Kasumi-1 (cell line): ENCODE measurements around the gene GYG1.

ENCODE experiments used
- DNase-seq, 2 experiments: peaks; one replicate each; lab custom pipeline; 2025; lab: John Stamatoyannopoulos, UW

The GYG1 gene

GRCh38 chr3:149018247-149018646, 26.9 kb downstream of the GYG1 start:
- no peak for DNase-seq

- no peak for DNase-seq
Observed at GRCh38 chr3:149019580-149019979, 28.2 kb downstream of the GYG1 start.

DNA sequence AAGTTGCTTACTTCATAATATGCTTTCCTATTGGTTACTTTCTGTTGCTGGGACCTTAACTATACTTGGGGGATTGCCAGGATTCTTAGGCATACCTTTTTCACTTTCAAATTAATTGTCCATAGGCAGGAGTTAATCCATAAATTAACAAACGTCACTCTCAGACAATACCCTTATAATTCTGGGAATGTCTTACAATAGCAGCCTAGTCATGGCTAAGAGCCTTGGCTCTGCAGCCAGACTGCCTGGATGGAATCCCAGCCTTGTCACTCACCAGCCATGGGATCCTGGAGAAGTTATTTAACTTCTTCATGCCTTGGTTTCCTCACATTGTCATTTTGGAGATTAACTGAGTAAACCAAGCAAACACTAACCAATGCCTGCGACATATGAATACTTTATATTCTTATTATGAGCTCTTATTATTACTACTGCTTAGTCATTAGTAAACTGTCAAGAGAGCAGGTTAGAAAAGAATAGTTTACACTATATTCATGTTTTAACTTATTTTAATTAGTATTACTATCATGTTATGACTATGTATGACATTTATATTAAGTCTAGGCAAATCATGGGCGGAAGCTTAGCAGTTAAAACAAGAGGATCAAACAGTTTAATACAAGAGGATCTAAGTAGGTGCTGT, 29.0 kb downstream of the GYG1 start:
- DNase-seq = no peak

DNA sequence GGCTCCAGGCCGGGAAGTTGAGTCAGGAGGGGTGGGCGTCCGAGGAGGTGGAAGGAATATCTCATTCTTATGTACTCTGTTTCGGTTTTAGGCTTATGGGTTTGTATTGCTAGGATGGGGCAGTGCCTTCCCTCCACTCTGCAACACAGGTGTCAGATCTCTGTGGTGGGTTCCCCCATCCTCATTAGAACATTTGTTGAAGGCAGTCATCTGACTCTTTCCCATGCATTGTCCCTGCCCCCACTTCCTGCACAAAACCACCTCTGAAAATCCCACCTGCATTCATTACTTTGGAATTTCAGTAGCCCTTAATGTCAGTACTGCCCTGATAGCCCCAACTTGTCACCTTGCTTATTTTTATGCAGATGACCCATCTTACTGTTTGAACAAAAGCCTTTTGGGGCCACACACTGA, 29.5 kb downstream of the GYG1 start:
- DNase-seq = no peak

DNA sequence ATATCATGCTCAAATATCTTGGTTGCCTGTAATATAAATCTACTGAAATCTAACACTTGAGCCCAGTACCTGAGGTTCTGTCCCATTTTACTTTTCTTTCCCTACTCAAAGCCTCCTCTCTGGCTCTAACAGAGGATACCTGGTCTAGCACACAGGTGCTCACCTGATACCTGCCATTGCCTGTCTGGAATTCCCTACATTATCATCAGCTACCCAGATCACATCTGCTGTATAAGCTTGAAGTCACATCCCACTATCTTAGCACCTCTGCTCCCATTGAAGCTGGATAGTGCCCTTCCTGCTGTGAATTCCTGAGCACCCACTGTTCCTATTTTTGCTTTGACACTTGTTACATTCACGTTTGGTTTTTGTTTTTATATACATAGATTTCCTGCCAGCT, 30.5 kb downstream of the GYG1 start:
- DNase-seq = no peak

- DNase-seq = no peak
Observed at GRCh38 chr3:149023951-149024350, 32.6 kb downstream of the GYG1 start.

DNA sequence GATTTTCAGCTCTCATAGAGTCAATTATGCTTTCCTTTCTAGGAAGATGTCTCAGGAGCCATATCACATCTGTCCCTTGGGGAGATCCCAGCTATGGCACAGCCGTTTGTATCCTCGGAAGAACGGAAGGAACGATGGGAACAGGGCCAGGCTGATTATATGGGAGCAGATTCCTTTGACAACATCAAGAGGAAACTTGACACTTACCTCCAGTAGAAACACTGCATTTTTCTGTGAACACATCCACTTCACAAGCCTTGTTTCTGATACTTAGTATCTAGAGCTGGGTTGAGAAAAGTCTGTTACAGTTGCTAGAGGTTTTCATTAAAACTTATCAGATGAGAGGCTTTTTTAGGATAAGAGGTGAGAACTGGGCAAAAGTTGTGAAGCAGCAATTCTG, 35.4 kb downstream of the GYG1 start:
- DNase-seq = no peak

DNA sequence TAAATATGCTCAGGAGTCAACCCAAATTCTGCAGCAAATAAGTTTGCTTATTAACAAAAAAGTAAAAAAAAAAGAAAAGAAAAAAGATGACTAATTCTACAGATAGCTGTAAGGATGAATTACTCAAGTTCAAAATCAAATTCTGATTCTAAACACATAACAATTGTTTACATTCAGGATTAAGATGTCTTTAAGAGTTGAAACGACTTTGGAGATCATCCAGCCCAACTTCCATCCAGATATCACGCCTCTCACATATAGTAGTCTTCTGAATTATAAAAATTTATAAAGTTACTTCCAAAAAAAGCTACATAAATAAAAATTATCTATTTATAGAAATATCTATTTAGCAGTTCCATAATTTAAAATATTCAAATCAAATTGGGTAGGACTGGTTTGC, 39.8 kb downstream of the GYG1 start:
- DNase-seq = no peak

DNA sequence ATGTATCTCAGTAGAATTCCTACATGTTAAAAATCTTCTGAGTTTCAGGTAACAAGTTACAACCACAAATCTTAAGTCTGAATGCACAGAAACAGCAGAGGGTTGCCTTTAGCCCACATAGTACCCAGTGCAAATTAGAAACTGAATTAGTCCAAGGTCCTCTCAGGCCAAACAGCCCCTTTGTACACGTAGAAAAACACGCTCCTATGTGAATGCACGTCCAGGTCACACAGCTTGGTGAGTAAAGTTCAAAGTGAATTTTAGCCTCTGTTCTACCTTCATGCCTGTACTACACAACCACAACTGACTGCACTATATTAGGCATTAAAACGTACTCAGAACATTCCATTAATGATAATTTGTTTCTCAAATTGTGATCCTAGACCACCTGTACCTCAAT, 46.3 kb downstream of the GYG1 start:
- DNase-seq = no peak

- no peak for DNase-seq
Observed at GRCh38 chr3:149038322-149038721, 47.0 kb downstream of the GYG1 start.

- DNase-seq = no peak
Observed at GRCh38 chr3:149042789-149043386, 51.5 kb downstream of the GYG1 start.

DNA sequence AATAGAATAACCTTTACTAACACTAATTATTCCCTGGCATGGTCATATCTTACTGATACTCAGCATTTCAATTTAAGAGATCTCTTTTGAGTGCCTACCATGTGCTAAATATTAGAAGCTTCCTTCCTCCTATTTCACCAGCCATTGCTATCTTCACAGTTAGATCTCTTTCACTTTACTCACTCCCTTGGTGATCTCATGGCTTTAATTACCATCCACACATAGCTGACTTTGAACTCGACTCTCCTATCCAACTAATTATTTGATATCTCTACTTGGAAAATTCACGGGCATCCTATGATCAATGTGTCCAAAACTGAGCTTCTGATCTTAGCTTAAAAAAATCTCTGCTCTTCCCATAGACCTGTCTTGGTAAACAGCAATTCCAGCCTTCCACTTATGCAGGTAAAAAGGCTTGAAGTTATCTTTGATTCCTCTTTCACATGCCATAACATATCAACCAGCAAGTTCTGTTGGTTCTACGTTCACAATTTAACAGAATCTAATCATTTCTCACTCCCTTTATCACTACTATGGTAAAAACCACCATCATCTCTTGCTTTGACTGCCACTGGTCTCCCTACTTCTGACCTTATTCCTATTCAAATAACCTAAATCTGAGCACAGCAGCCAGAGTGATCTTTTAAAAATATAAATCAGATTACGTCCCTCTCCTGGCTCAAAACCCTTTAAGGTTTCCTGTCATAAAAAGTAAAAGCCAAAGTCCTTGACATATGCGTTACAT, 53.2 kb downstream of the GYG1 start:
- DNase-seq = no peak

GRCh38 chr3:149055575-149055974, 64.2 kb downstream of the GYG1 start:
- no peak for DNase-seq

DNA sequence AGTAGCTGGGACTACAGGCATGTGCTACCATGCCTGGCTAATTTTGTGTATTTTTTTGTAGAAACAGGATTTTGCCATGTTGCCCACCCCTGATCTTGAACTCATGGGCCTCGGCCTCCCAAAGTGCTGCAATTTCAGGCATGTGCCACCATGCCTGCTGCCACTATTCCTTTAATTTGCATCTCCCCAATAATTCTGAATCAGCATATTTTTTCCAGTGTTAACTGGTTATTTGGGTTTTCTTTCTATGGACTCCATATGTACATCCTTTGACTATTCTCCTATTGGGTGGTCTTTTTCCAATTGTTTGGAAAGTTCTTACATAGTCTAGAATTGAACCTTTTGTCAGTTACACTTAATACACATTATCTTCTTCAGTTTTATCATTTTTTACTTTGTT, 66.9 kb downstream of the GYG1 start:
- no peak for DNase-seq

DNA sequence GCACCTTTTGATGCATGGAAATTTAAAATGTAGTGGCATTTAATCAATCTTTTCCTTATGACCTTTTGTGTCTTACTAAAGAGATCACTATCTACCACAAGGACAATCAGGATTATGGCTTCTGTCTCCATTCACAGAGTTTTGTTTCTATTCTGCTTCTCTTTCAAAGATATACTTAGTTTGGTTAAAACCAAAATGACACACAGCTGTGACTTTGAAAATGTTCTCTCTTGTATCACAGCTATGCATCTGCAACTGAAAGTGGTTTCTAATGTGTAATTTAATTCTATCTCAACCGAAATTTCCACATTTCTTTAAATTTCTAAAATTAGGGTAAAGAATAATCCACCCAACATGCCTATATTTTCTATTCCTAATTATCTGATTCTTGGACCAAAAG, 67.3 kb downstream of the GYG1 start:
- DNase-seq = no peak

- DNase-seq = no peak
Observed at GRCh38 chr3:149061776-149062175, 70.4 kb downstream of the GYG1 start.

DNA sequence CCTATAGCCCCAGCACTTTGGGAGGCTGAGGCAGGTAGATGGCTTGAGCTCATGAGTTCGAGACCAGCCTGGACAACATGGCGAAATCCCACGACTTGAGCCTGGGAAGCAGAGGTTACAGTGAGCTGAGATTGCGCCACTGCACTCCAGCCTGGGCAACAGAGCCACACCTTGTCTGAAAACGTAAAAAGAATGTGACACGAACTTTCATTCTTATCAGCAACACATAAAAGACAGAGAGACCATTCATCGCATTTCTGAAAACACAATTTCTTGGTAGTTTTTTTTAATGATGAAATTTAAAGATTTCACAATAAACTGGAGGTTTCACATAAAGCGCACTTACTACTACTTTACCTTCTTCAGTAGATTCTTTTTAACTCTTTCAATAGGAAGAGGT, 76.5 kb downstream of the GYG1 start:
- DNase-seq = no peak
